GM12878 (cell line): Measurements from ENCODE around the gene ZAR1L. TPM values are rescaled to one million over a fixed set of nuclear protein-coding genes. Genes with fewer than 3 reads are reported as not detected.

Experiments
- ATAC-seq: fragments of 200-7000 bp; cut with Tn5 transposase; 3 replicates; pipeline ENCODE4 v1.9.1; 2020; ENCODE audit warnings: mild to moderate bottlenecking, moderate library complexity
- BruUV-seq: library from RNA; stranded (reverse); fragments of 400-500 nt; replicated peaks from 2 replicates; lab custom pipeline; 2021; lab: Mats Ljungman, UMichigan
- CTCF ChIA-PET: fragments of 300-600 bp; sonication (Branson Sonifier 250); formaldehyde crosslinking; extraction: SDS; loops from one replicate; lab custom pipeline; 2021; ENCODE audit warnings: inconsistent platforms; lab: Yijun Ruan, JAX
- POLR2A ChIA-PET: fragments of 350-600 bp; formaldehyde crosslinking; extraction: SDS; loops from one replicate; lab custom pipeline; 2021; ENCODE audit warnings: inconsistent platforms; lab: Charles Lee
- RAD21 ChIA-PET: fragments of 300-600 bp; sonication (Branson Sonifier 250); formaldehyde crosslinking; loops from one replicate; lab custom pipeline; 2023; ENCODE audit warnings: antibody characterized with exemption; ENCODE audit not compliant: unreplicated experiment; lab: Charles Lee
- SMC1A ChIA-PET: fragments of 300-600 bp; sonication (Branson Sonifier 250); formaldehyde crosslinking; loops from one replicate; lab custom pipeline; 2023; ENCODE audit not compliant: unreplicated experiment, uncharacterized antibody; lab: Charles Lee
- DNase-seq: peaks from one replicate; pipeline ENCODE4 v3.0.0-alpha.2; 2011; ENCODE audit warnings: low read depth, low spot score
- FAIRE-seq: peaks from 3 replicates; lab custom pipeline; 2011; peaks lifted over from hg19 to GRCh38; lab: Jason Lieb, UNC
- H2AFZ ChIP-seq: 2 replicates; pipeline ENCODE4 v1.6.0; 2011; ENCODE audit warnings: low read depth, low read length, control low read depth; ENCODE audit not compliant: control insufficient read depth
- H3K27ac ChIP-seq: 2 replicates; pipeline ENCODE4 v1.5.1; 2011; ENCODE audit warnings: control low read depth; ENCODE audit not compliant: control insufficient read depth, insufficient read depth
- H3K27me3 ChIP-seq, 2 experiments: replicated peaks in 1 of 2; 2 replicates each; pipeline versions ENCODE4 v1.6.0 to v1.6.1; 2011; ENCODE audit warnings: low read length in 1 of 2; ENCODE audit not compliant: control insufficient read depth in 2 of 2, insufficient read depth in 2 of 2
- H3K36me3 ChIP-seq, 2 experiments: 2 replicates each; pipeline ENCODE4 v1.5.1; 2011; ENCODE audit warnings: low read length in 1 of 2; ENCODE audit not compliant: control insufficient read depth in 2 of 2, insufficient read depth in 2 of 2
- H3K4me1 ChIP-seq: 2 replicates; pipeline ENCODE4 v1.6.1; 2011; ENCODE audit warnings: mild to moderate bottlenecking, low read length, moderate library complexity, mixed read lengths; ENCODE audit not compliant: control insufficient read depth, insufficient read depth
- H3K4me2 ChIP-seq: 2 replicates; pipeline ENCODE4 v1.6.0; 2011; ENCODE audit warnings: control low read depth; ENCODE audit not compliant: control insufficient read depth, insufficient read depth
- H3K4me3 ChIP-seq: fragments of 200-600 bp; sonication (generic); 2 replicates; pipeline ENCODE4 v1.5.1; 2016
- H3K79me2 ChIP-seq: 2 replicates; pipeline ENCODE4 v1.6.0; 2011; ENCODE audit warnings: low read length; ENCODE audit not compliant: control insufficient read depth, insufficient read depth
- H3K9ac ChIP-seq: 2 replicates; pipeline ENCODE4 v1.8.0; 2011; ENCODE audit warnings: low read length, control low read depth, mixed read lengths; ENCODE audit not compliant: control insufficient read depth, insufficient read depth
- H3K9me3 ChIP-seq: replicated peaks from 3 replicates; pipeline ENCODE4 v1.5.1; 2011; ENCODE audit warnings: mild to moderate bottlenecking, low read length; ENCODE audit not compliant: control insufficient read depth, insufficient read depth
- H4K20me1 ChIP-seq: 2 replicates; pipeline ENCODE4 v1.6.0; 2011; ENCODE audit not compliant: control insufficient read depth, insufficient read depth
- BHLHE40 ChIP-seq, 2 experiments: fragments of 450-650 bp in 1 of 2; IDR thresholded peaks; 2 replicates each; pipeline ENCODE4 v1.6.1; 2011 to 2017; ENCODE audit warnings: low read depth in 2 of 2, borderline replicate concordance in 1 of 2, improper control_type of control experiment in 1 of 2, low read length in 1 of 2, mild to moderate bottlenecking in 1 of 2
- CREB1 ChIP-seq: IDR thresholded peaks from 2 replicates; pipeline ENCODE4 v1.6.1; 2012; ENCODE audit warnings: low read depth, mild to moderate bottlenecking, inconsistent platforms
- CREM ChIP-seq: IDR thresholded peaks from 2 replicates; pipeline ENCODE4 v1.6.1; 2014; ENCODE audit warnings: antibody characterized with exemption, low read depth
- EED ChIP-seq: sonication (generic); IDR thresholded peaks from 2 replicates; pipeline ENCODE4 v1.6.1; 2016; ENCODE audit warnings: antibody characterized with exemption, low read depth
- ESRRA ChIP-seq: IDR thresholded peaks from 2 replicates; pipeline ENCODE4 v1.6.1; 2012; ENCODE audit warnings: mild to moderate bottlenecking, low read length, improper control_type of control experiment
- JUND ChIP-seq: IDR thresholded peaks from 2 replicates; pipeline ENCODE4 v1.6.1; 2012; ENCODE audit warnings: low read depth, mild to moderate bottlenecking, low read length, improper control_type of control experiment, moderate library complexity
- MTA2 ChIP-seq: fragments of 450-650 bp; IDR thresholded peaks from 2 replicates; pipeline ENCODE4 v1.6.1; 2016; ENCODE audit warnings: low read depth, mild to moderate bottlenecking, moderate library complexity
- MYC ChIP-seq: IDR thresholded peaks from 2 replicates; pipeline ENCODE4 v1.6.1; 2011; ENCODE audit warnings: mild to moderate bottlenecking, low read length, moderate library complexity, inconsistent platforms; ENCODE audit not compliant: insufficient read depth, insufficient replicate concordance, insufficient read length, severe bottlenecking
- SREBF1 ChIP-seq: IDR thresholded peaks from 2 replicates; pipeline ENCODE4 v1.6.1; 2012; ENCODE audit warnings: mild to moderate bottlenecking, low read length
- YBX1 ChIP-seq: fragments of 450-650 bp; IDR thresholded peaks from 2 replicates; pipeline ENCODE4 v1.6.1; 2016; ENCODE audit warnings: antibody characterized with exemption
- ZNF384 ChIP-seq: IDR thresholded peaks from 2 replicates; pipeline ENCODE4 v1.6.1; 2012; ENCODE audit warnings: low read depth, mild to moderate bottlenecking, low read length, improper control_type of control experiment, borderline replicate concordance
- WGBS: methylation state at CpG from one replicate; pipeline ENCODE4 v1.1.6; 2016; ENCODE audit warnings: low lambda C conversion rate; ENCODE audit not compliant: insufficient replicate concordance, insufficient coverage; ENCODE audit errors: missing lambda C conversion rate; 5-methylcytosine and 5-hydroxymethylcytosine counted together
- in situ Hi-C: fragments of 300-500 bp; cut with MboI; formaldehyde crosslinking; loops from 9 replicates; pipeline ENCODE4 v1.14.3; 2018; ENCODE audit warnings: mixed read lengths
- intact Hi-C: fragments of 100-400 bp; cut with micrococcal nuclease; formaldehyde crosslinking; loops from one replicate; pipeline ENCODE4 v1.14.2; 2022; ENCODE audit not compliant: unreplicated experiment
- polyA plus RNA-seq, 11 experiments: library from polyadenylated mRNA; depleted of rRNA in 4 of 11; unstranded in 6 of 11; stranded (reverse) in 5 of 11; fragments of >200 nt; fragmentation: Nextera tagmentation in 4 of 11; fragmentation: Illumina TruSeq in 1 of 11; extraction: Ambion mirVana in 4 of 11; extraction: Trizol in 1 of 11; gene quantifications; 1 replicate in 1 of 11; 2 replicates in 10 of 11; pipeline versions ENCODE4 v1.2.1 to v1.2.3, GENCODE V29; 2011 to 2016; ENCODE audit warnings: inconsistent platforms in 2 of 11, missing spikeins in 2 of 11, low read depth in 1 of 11
- total RNA-seq, 4 experiments: library from RNA; depleted of rRNA in 3 of 4; stranded (reverse); fragments of >200 nt in 3 of 4; fragmentation: Illumina TruSeq in 1 of 4; extraction: Trizol in 1 of 4; gene quantifications; 2 replicates each; pipeline versions ENCODE4 v1.2.1 to v1.2.3, GENCODE V29; 2013 to 2021
- TF ChIP-seq, protein P1 (sequence below): fragments of 450-650 bp; formaldehyde crosslinking; IDR thresholded peaks from 2 replicates; pipeline ENCODE4 v1.5.0; 2022; ENCODE audit warnings: mild to moderate bottlenecking, missing genetic modification characterization
- TF ChIP-seq, protein P2 (sequence below): fragments of 450-650 bp; IDR thresholded peaks from 2 replicates; pipeline ENCODE4 v1.6.1; 2017; ENCODE audit warnings: borderline replicate concordance

ZAR1L gene
- total and polyA plus RNA-seq, 10 of the 15 experiments (the other 5 are each of a cell fraction or from before 2014, with no cell fraction given): 0.05 to 0.34 (median 0.17) TPM; not detected in 6

DNA sequence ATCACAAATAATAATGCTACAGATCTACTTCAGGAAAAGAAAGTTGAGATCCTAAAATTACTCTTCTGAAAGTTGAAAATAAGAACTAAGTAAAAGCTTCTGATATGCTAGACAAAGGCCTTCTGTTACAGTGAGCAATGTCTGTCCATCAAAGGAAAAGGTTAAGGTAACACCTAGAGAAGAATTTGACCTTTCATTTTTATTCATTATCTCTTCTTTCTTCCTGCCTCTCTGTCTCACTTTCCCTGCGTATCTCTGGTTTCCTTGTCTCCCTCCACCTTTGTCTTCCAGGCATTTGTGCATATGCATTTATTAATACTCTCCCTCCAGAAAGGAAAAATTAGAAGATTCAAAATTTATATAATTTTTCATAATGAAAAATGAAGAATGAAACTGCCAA is 49.0 kb downstream of the ZAR1L start:
- in situ Hi-C loops (no loop called here), intact Hi-C loops (loop anchor here (5.0 kb wide), 1 partner anchor 176 kb away; no protein-coding TSS in a partner anchor)
- H3K4me2 ChIP-seq: no peak overlapping the region
- CTCF ChIA-PET: interaction anchor here (4.0 kb wide), 1 partner anchor 10 kb away, joined by 21 read pairs; no protein-coding TSS in a partner anchor
- H3K9ac ChIP-seq: no peak overlapping the region
- no peaks in the 10 kb centered on the region for H3K36me3 ChIP-seq
- no peaks in the 10 kb centered on the region for H3K27me3 ChIP-seq
- H3K4me1 ChIP-seq: no peaks in the 10 kb centered on the region
- no peaks in the 10 kb centered on the region for H3K9me3 ChIP-seq
- POLR2A ChIA-PET: no interaction called here
- RAD21 ChIA-PET: no interaction called here
- no peak for DNase-seq
- SMC1A ChIA-PET: interaction anchor here (0.9 kb wide), 1 partner anchor 10 kb away, joined by 3 read pairs; no protein-coding TSS in a partner anchor
- H2AFZ ChIP-seq: no peak overlapping the region
- FAIRE-seq: no peak
- WGBS: 33% methylated on average over 1 of the region's 1 CpG
- TF ChIP-seq BHLHE40 (IDR thresholded peaks at IDR 0.05; ENCODE audit: borderline replicate concordance in 1 of 2, low read depth in 2 of 2, low read length in 1 of 2): no peak
- no peaks in the 10 kb centered on the region for H3K79me2 ChIP-seq
- H4K20me1 ChIP-seq: no peaks in the 10 kb centered on the region
- no peak overlapping the region for H3K4me3 ChIP-seq
- no TSS peak for BruUV-seq
- H3K27ac ChIP-seq: no peak overlapping the region
- no peak for ATAC-seq

DNA sequence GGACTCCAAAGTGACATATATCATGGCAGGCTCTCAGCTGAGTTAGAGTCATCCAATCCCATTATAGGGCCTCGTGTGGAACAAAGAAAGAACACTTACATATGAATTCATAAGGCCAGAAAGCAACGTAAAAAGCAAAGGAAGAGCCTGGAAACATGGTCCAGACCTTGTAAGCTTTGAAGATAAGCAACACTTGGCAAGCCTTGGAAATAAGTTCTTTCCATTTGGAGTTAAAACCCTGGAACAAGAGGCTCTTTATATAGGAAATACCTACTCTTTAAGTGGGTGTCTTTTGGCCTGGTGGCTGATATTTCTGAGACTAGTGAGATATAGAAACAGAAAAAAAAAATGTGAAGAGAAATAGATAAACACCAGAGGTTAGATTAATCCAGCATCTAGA is 49.4 kb downstream of the ZAR1L start:
- Histone ChIP-seq H3K79me2 (no peaks in the 10 kb centered on the region), H3K9ac (no peak overlapping the region), H3K27me3 (no peaks in the 10 kb centered on the region), H4K20me1 (no peaks in the 10 kb centered on the region), H3K4me3 (no peak overlapping the region), H3K36me3 (no peaks in the 10 kb centered on the region), H3K9me3 (no peaks in the 10 kb centered on the region), H3K4me2 (no peak overlapping the region), H3K27ac (no peak overlapping the region), H3K4me1 (no peaks in the 10 kb centered on the region), H2AFZ (no peak overlapping the region)
- ChIA-PET SMC1A (interaction anchor here (0.9 to 1.0 kb wide), 2 partner anchors 10 to 11 kb away, joined by 3 read pairs; no protein-coding TSS in a partner anchor), POLR2A (no interaction called here), RAD21 (no interaction called here), CTCF (interaction anchor here (1.0 to 4.0 kb wide), 3 partner anchors 10 to 177 kb away, joined by 4 to 21 read pairs (median 5); no protein-coding TSS in a partner anchor)
- BruUV-seq: no TSS peak
- ATAC-seq: no peak
- in situ Hi-C loops (no loop called here), intact Hi-C loops (loop anchor here (5.0 kb wide), 1 partner anchor 177 kb away; no protein-coding TSS in a partner anchor)
- 0% methylated on average over 2 of the region's 2 CpGs for WGBS
- no peak for DNase-seq
- FAIRE-seq: no peak
- no peak for TF ChIP-seq CREB1
- TF ChIP-seq MYC: no peak
- TF ChIP-seq, protein P1, sequence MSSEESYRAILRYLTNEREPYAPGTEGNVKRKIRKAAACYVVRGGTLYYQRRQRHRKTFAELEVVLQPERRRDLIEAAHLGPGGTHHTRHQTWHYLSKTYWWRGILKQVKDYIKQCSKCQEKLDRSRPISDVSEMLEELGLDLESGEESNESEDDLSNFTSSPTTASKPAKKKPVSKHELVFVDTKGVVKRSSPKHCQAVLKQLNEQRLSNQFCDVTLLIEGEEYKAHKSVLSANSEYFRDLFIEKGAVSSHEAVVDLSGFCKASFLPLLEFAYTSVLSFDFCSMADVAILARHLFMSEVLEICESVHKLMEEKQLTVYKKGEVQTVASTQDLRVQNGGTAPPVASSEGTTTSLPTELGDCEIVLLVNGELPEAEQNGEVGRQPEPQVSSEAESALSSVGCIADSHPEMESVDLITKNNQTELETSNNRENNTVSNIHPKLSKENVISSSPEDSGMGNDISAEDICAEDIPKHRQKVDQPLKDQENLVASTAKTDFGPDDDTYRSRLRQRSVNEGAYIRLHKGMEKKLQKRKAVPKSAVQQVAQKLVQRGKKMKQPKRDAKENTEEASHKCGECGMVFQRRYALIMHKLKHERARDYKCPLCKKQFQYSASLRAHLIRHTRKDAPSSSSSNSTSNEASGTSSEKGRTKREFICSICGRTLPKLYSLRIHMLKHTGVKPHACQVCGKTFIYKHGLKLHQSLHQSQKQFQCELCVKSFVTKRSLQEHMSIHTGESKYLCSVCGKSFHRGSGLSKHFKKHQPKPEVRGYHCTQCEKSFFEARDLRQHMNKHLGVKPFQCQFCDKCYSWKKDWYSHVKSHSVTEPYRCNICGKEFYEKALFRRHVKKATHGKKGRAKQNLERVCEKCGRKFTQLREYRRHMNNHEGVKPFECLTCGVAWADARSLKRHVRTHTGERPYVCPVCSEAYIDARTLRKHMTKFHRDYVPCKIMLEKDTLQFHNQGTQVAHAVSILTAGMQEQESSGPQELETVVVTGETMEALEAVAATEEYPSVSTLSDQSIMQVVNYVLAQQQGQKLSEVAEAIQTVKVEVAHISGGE (CRISPR knock-in tag): no peak
- no peak for TF ChIP-seq ESRRA
- no peak for TF ChIP-seq ZNF384
- no peak for TF ChIP-seq SREBF1
- TF ChIP-seq CREM: no peak
- no peak for TF ChIP-seq MTA2
- TF ChIP-seq JUND: no peak
- no peak for TF ChIP-seq YBX1
- TF ChIP-seq, protein P2, sequence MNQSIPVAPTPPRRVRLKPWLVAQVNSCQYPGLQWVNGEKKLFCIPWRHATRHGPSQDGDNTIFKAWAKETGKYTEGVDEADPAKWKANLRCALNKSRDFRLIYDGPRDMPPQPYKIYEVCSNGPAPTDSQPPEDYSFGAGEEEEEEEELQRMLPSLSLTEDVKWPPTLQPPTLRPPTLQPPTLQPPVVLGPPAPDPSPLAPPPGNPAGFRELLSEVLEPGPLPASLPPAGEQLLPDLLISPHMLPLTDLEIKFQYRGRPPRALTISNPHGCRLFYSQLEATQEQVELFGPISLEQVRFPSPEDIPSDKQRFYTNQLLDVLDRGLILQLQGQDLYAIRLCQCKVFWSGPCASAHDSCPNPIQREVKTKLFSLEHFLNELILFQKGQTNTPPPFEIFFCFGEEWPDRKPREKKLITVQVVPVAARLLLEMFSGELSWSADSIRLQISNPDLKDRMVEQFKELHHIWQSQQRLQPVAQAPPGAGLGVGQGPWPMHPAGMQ: no peak
- TF ChIP-seq EED: no peak
